HG02840 (cell line): ENCODE results near the gene GRM4.
"Not testable (repeated sequence)": the region's sequence is repeated elsewhere in the genome, so short reads cannot be mapped to it uniquely, and the experiment has no call there.

Source experiments
- ATAC-seq: cut with Tn5 transposase; IDR thresholded peaks from one replicate; pipeline ENCODE4 v1.9.1; 2021; ENCODE audit warnings: mild to moderate bottlenecking, moderate library complexity, moderate number of reproducible peaks; ENCODE audit not compliant: unreplicated experiment, low FRiP score

Gene GRM4

GRCh38 chr6:34029489-34030280, 116.2 kb downstream of the GRM4 start:
- ATAC-seq = no peak

DNA sequence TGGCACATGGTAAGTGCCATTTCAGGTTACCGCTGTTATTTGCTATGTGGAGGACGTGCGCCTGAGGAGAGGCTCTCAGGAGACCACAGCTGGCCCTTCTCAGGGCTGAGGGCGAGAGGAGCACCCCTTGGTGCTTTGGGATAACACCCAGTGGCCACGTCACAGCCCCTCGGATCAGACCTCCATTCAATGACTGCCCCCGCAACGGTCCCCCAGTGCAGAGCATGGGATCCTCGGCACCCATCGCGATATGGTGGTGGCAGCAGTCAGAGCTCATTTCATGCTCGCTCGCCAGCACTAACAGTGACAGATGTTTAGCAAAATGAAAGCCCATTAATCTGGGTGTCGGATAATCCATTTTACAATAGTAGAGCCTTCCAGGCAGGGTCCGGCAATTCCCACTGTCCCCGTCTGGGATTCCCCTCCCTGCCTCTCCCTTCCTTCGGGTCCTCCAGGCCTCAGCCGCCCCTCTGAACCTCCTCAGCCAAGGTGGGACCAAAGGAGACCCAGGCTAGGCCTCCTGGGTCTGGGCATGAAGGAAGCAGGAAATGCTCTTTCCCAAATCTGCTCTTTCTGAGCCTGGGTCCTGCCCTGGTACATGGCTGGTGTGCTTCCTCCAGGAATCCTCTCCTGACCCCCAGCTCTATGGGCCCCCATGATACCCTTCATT, 117.1 kb downstream of the GRM4 start:
- no peak for ATAC-seq

GRCh38 chr6:34027939-34028441, 117.9 kb downstream of the GRM4 start:
- no peak for ATAC-seq

DNA sequence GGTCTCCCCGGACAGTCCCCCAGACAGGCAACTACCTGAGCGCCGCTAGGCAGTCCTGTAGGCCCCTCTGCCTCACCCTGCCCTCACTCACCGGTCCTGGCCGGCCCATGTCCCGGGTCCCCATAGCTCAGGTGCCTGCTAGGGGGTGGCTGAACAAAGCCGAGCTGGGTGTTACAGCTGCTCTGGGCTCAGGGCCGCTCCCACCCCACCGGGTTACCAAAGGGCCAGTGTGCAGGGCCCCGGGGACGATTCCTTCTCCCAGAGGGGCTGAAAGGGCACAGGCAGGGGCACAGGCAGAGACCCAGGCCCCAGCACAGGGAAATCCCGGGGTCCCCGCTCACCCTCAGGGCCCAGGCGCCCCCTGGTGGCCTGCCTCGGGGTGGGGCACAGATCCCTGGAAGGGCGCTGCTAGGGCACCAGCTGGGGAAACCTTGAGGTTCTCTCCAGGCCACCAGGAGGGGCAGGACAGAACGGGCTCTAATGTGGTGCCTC, 118.4 kb downstream of the GRM4 start:
- no peak for ATAC-seq

- no peak for ATAC-seq
These were observed 120.0 kb downstream of the GRM4 start for GRCh38 chr6:34025861-34026260.

DNA sequence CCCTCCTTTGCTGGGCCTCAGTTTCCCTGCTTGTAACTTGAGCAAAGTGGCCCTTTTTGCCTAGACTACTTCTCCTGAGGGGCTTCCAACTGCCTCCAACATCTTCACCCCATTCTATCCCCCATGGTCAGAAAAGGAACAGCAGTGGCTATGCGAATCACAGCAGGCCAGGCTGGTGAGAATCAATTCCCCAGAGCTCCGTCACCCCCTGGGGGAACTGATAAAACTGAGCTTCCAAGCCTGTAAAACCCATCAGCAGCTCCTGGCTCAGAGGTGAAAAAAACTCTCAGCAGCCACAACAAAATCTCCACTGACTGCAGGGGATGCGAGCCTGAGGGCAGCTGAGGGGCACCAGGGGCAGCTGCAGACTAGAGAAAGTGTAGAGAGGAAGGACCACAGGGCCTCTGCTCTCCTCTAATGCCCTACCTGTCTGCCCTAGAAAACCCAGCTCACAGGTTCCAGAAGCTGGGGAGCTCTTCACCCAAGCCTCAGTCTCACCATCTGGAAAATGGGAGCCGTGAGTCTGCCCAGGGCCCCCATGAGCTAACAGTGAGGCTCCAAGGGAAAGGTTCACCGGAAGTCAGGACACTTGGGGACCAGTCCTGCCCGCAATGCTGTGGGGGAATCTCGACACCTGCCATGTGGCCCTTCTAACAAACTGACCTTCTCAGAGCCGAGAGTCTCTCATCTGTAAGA, 120.6 kb downstream of the GRM4 start:
- ATAC-seq = no peak

GRCh38 chr6:34022873-34023255, 123.0 kb downstream of the GRM4 start:
- ATAC-seq = no peak

GRCh38 chr6:34022250-34022872, 123.5 kb downstream of the GRM4 start:
- ATAC-seq = no peak

- ATAC-seq = no peak
These were observed 124.2 kb downstream of the GRM4 start for GRCh38 chr6:34021554-34022190.

DNA sequence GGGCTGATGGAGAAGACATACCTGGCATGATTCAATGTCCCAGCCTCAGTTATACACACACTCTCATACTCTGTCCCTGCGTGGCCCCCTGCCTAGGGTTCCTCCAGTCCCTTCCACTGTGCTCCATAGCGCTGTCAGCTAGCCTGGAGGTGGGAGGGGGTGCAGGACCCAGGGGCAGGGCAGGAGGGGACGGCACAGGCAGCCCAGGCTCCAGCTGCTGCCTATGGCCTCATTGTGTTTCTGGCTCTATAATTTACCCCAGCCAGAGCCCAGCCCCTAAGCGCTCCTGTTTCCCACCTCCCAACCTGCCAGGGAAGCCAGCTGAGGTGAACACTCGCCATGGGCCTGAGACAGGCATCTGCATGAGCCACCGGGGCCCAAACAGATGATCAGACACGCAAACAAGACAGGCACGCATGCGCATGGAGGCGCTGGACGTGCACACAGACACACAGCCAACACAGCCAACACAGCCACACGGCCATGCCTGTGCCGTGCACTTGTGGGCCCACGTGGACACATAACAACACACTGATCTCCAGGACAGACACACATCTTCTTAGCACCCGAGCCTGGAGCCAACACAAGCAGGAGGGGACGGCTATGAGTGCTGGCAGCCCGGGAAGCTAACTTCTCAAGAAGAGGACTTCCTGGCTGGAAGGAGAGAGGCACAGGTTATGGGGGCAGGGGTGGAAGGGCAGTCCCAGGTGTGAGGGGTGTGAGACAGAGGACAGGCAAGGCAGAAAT, 124.9 kb downstream of the GRM4 start:
- no peak for ATAC-seq

DNA sequence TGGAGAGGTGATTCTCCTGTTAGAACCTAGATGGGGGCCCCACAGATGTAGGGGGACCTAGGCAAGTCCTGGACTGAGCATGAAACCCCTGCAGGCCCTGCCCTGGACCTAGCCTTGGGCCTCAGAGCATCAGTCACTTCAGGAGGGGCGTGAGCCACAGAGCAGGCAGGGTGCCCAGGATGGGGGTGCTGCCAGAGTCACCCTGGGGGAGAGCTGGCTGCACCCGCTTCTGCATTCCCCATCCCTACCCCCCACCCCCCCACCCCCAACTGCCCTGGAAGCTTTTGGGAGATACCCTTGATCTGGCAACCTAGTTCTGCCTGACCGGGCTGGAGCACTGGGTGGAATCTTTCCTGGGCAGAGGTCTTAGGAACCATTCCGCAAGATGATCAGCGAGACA, 125.6 kb downstream of the GRM4 start:
- no peak for ATAC-seq

DNA sequence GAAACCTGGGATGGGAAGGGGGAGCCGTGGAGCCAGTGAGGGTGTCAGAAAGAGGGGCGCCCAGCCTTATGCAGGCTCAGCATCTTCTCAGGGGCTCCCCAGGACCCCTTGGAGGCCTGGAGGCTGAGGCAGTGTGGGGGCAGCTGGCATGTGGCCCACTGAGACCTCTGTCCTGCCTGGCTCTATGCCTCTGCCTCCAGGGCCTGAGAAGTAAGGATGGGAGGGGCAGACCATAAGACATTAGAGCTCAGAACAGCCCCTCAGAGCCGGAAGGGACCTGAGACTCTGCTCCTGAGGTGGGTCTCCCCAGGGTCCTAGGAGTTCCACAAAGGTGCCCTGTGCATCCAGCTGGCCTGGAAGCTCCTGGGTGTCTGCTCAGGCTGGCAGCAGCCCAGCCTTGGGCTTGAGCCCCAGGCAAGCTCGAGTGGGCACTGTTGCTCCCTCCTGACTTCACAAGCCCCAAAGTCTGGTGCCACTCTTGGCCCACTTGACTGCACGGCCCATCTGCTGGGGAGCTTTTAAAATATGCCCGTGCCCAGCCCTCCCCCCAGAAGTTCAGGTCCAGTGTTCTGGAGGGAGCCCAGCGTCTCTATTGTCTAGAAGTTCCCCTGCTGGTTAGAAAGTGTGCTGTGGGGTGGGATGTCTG, 126.8 kb downstream of the GRM4 start:
- no peak for ATAC-seq

DNA sequence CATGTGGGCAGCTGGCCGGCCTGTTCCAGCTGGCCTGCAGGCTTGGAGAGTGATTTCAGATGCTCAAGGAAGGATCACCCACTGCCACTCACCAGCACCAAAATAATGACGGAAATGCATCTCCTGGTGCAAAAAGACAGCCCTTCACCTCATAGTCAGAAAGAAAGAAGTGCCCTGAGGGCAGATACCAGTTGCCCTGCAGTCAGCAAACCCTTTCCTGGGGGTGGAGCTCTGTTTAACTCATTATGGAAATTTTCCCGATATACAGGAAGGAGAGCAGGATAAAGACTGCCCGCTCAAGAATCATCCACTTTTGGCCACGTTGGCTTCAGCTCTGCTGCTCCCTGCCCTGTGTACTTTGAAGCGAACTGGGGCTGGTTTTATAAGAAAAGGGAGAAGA, 127.9 kb downstream of the GRM4 start:
- ATAC-seq = no peak

DNA sequence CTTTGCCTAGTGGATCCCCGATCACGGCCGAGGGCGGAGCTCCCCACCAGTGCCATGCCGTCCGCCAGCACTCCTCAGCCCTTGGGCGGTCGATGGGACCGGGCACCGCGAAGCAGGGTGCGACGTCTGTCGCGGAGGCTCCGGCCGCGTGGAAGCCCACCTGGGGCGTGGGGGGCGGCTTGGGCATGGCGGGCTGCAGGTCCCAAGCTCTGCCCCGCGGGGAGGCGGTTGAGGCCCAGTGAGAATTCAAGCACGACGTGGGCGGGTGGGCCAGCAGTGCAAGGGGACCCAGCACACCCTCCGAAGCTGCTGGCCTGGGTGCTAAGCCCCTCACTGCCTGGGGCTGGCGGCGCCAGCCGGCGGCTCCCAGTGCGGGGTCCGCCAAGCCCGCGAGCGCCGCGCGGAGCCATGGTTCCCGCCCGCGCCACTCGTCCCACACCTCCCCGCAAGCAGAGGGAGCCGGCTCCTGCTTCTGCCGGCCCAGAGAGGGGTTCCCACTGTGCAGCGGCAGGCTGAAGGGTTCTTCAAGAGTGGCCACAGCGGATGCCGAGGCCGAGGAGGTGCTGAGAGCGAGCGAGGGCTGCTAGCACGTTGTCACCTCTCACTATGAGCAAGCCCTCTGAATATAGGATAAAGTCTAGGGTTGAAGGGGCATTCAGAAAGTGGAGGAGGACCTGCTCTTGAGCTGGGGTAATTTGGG, 128.6 kb downstream of the GRM4 start:
- ATAC-seq = no peak

DNA sequence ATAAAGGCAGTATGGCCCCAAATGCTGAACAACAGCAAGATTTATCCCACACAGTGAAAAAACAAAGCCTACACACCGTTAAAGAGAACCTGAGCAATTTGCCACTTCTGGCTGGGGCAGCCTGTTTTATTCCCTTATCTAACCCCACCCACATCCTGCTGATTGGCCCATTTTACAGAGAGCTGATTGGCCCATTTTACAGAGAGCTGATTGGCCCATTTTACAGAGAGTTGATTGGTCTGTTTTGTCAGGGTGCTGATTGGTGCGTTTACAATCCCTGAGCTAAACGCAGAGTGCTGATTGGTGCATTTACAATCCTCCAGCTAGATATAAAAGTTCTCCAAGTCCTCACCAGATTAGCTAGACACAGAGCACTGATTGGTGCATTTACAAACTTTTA, 129.3 kb downstream of the GRM4 start:
- ATAC-seq = not testable (repeated sequence)

DNA sequence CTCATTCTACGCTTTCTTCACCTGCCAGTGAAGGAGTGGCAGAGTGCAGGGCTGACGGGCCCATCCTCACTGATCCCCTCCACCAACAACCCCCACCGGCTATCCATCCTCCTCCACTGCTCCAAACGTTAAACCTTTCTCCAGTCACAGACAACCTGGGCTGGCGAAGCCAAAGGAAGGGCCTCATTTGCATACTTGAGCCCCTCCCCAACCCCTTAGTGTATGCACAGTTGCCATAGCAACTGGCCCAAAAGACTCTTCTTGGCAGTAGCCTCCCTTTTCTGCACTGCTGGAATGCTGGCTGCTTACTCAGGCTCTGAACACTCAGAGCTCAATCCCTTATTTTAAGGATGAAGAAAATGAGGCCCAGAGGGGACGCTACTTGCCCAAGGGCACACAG, 130.3 kb downstream of the GRM4 start:
- no peak for ATAC-seq

DNA sequence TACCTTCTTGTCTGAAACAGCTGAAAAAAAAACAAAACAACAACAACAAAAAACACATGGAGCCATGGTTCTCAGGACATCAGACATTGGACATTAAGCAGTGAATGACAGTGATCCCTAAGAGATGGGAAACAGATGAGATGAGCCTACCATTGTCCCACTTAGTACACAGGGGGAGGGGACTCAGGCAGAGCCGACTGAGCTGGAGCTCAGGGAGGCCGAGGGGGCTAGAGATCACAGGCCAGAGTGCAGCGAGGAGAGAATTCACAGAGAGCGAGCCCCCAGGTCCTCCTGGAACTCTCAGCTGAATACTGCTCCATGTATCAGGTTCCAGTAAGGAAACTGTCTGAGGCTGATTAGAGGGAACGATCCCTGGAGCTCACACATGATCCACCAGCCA, 134.6 kb downstream of the GRM4 start:
- no peak for ATAC-seq

DNA sequence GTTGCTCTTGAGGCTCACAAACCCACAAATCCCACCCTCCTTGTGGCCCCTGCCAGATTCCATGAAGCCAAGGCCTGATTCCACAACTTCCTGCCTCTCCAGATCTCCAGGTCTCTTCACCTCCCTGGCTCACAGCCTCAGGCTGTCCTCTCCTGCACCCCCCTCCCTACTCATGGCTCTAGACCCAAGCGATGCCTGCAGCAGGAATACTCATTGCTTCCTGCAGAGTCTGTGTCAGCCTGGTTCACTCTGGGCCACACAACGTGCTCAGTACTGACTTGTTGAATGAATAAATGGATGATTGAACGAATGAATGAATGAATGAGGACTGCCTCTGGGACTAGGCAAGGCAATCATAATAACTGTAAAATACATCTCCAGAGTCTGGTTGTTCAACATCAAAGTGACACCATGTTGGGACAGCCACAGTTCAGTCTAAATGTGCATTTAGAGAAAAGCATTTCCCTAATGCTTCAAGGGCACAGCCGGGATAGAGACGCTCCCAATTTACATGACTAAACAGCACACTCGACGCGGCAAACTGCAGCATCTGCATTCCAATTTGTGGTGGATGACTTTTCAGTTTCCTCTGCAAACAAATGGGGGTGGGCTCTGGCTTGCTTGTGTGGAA, 139.9 kb downstream of the GRM4 start:
- no peak for ATAC-seq
